ENCODE results near the gene LNP1. TPM values are rescaled to one million over a fixed set of nuclear protein-coding genes. Genes with fewer than 3 reads are reported as not detected.

Gene LNP1
- total RNA-seq, 1 donor from 2014 or later, result 2.4 TPM

GRCh38 chr3:100358413-100358812 lies 42.9 kb upstream of the LNP1 start:
- no peak for ATAC-seq (ENCODE audit: low read depth)
- CTCF ChIA-PET, result no interaction called here
- Mint-ChIP-seq H3K27ac (no peak overlapping the region), H3K36me3 (ENCODE audit: low read depth) (peaks cover 82% of the 10 kb centered on the region), H3K9me3 (peaks cover 3% of the 10 kb centered on the region), H3K4me3 (no peak overlapping the region), H3K4me1 (no peaks in the 10 kb centered on the region), H3K27me3 (no peaks in the 10 kb centered on the region)
- no peak for DNase-seq
- POLR2A ChIA-PET, result no interaction called here
- intact Hi-C loops (cut with micrococcal nuclease), result no loop called here
- TF ChIP-seq, protein P1, sequence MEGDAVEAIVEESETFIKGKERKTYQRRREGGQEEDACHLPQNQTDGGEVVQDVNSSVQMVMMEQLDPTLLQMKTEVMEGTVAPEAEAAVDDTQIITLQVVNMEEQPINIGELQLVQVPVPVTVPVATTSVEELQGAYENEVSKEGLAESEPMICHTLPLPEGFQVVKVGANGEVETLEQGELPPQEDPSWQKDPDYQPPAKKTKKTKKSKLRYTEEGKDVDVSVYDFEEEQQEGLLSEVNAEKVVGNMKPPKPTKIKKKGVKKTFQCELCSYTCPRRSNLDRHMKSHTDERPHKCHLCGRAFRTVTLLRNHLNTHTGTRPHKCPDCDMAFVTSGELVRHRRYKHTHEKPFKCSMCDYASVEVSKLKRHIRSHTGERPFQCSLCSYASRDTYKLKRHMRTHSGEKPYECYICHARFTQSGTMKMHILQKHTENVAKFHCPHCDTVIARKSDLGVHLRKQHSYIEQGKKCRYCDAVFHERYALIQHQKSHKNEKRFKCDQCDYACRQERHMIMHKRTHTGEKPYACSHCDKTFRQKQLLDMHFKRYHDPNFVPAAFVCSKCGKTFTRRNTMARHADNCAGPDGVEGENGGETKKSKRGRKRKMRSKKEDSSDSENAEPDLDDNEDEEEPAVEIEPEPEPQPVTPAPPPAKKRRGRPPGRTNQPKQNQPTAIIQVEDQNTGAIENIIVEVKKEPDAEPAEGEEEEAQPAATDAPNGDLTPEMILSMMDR (IDR thresholded peaks at IDR 0.05), result no peak

- ATAC-seq (ENCODE audit: low read depth), result no peak
- intact Hi-C loops (cut with micrococcal nuclease), result no loop called here
- ChIA-PET POLR2A (no interaction called here), CTCF (no interaction called here)
- DNase-seq, result no peak
- Mint-ChIP-seq H3K36me3 (ENCODE audit: low read depth) (peaks cover 82% of the 10 kb centered on the region), H3K9me3 (peaks cover 3% of the 10 kb centered on the region), H3K27me3 (no peaks in the 10 kb centered on the region), H3K4me3 (no peak overlapping the region), H3K4me1 (no peaks in the 10 kb centered on the region), H3K27ac (no peak overlapping the region)
- TF ChIP-seq, protein P1 (IDR thresholded peaks at IDR 0.05), result no peak
Observed at GRCh38 chr3:100359035-100359434, 42.3 kb upstream of the LNP1 start.

DNA sequence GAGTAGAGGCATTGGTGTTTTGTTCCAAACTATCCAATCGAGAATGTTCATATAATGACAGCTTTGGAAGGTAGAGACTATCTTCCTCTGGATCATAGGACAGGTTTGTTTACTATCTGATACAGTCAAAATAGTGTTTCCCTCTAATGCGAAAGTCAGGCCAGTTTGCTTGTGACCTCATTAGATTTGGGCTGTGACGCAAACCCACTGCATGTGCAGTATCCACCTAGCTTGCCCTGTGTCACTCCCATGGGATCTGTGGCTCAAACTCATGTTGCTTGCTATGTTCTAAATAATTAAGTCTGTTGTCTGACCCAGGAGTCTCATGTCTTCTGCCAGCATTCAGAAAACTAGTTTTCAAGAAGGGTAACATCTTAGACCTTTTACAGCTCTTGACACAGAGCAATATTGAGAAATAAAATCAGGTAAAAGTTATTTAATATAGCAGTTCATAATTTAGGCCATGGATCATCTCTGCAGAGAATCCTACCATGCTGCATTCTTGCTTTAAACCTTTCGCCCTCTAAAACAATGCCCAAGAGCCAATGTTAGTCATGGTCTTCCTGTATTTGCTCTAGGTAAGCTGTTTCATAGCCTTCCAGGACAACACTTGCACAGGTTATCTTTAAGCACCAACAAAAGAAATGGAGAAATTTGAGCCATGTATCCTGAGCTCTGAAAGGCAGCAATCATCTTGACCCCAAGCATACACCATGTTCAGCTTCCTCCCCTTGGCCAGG lies 40.4 kb upstream of the LNP1 start:
- Mint-ChIP-seq H3K4me3 (no peak overlapping the region), H3K27me3 (no peaks in the 10 kb centered on the region), H3K36me3 (ENCODE audit: low read depth) (peaks cover 82% of the 10 kb centered on the region), H3K27ac (no peak overlapping the region), H3K4me1 (no peaks in the 10 kb centered on the region), H3K9me3 (peaks cover 3% of the 10 kb centered on the region)
- DNase-seq (no peak), ATAC-seq (ENCODE audit: low read depth) (no peak)
- TF ChIP-seq, protein P1 (IDR thresholded peaks at IDR 0.05), result no peak
- intact Hi-C loops (cut with micrococcal nuclease), result loop anchor here (2.0 kb wide), 1 partner anchor 14 kb away; no protein-coding TSS in a partner anchor
- POLR2A ChIA-PET, result interaction anchor here (0.6 kb wide), 1 partner anchor 467 kb away, joined by 3 read pairs; no protein-coding TSS in a partner anchor
- CTCF ChIA-PET, result interaction anchor here (0.7 kb wide), 1 partner anchor 607 kb away, joined by 3 read pairs; no protein-coding TSS in a partner anchor

DNA sequence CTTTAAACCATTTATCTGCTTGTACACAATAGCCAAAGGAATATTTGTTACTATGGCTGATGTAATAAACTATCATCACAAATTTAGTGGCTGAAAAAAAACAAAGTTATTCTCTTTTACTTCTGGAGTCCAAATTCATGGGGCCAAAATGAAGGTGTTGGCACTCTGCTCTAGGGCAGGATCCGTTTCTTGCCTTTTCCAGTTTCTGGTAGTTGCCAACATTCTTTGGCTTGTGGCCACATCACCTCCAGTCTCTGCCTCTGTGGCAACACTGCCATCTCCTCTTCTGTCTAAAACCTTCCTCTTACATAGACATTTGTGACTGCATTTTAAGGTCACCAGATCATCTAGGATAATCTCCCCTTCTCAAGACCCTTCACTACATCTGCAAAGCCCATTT lies 39.4 kb upstream of the LNP1 start:
- ChIA-PET CTCF (no interaction called here), POLR2A (interaction anchor here (0.6 kb wide), 1 partner anchor 31 kb away, joined by 3 read pairs; no protein-coding TSS in a partner anchor)
- intact Hi-C loops (cut with micrococcal nuclease), result loop anchor here (2.0 kb wide), 1 partner anchor 13 kb away; no protein-coding TSS in a partner anchor
- Mint-ChIP-seq H3K27ac (no peak overlapping the region), H3K9me3 (peaks cover 3% of the 10 kb centered on the region), H3K4me1 (no peaks in the 10 kb centered on the region), H3K27me3 (no peaks in the 10 kb centered on the region), H3K4me3 (no peak overlapping the region), H3K36me3 (ENCODE audit: low read depth) (peaks cover 84% of the 10 kb centered on the region)
- TF ChIP-seq, protein P1 (IDR thresholded peaks at IDR 0.05), result no peak
- ATAC-seq (ENCODE audit: low read depth) (no peak), DNase-seq (no peak)

- H3K9me3 Mint-ChIP-seq, result peaks cover 3% of the 10 kb centered on the region
- no peak for ATAC-seq (ENCODE audit: low read depth)
- DNase-seq, result no peak
- intact Hi-C loops (cut with micrococcal nuclease), result no loop called here
- TF ChIP-seq, protein P1 (IDR thresholded peaks at IDR 0.05), result no peak
- ChIA-PET POLR2A (no interaction called here), CTCF (no interaction called here)
- H3K4me3 Mint-ChIP-seq, result no peak overlapping the region
- H3K4me1 Mint-ChIP-seq, result no peaks in the 10 kb centered on the region
- H3K27me3 Mint-ChIP-seq, result no peaks in the 10 kb centered on the region
- H3K36me3 Mint-ChIP-seq (ENCODE audit: low read depth), result peaks cover 88% of the 10 kb centered on the region
- H3K27ac Mint-ChIP-seq, result no peak overlapping the region
Observed at GRCh38 chr3:100364421-100364820, 36.9 kb upstream of the LNP1 start.

Measured in activated B cell treated with CpG ODN at 0.5 μM for 24 hours (primary cell).